ENCODE results near the gene WNT7B.

The WNT7B gene

GRCh38 chr22:45881524-45881875, 95.5 kb downstream of the WNT7B start:
- Mint-ChIP-seq H3K9me3 (no peaks in the 10 kb centered on the region), H3K4me3 (no peak overlapping the region), H3K4me1 (no peaks in the 10 kb centered on the region), H3K36me3 (peaks cover under 1% of the 10 kb centered on the region), H3K27ac (no peak overlapping the region), H3K27me3 (peaks cover 28% of the 10 kb centered on the region)
- ATAC-seq (ENCODE audit: low read depth) = no peak
- no peak for DNase-seq (ENCODE audit: low spot score in 2 of 2)

DNA sequence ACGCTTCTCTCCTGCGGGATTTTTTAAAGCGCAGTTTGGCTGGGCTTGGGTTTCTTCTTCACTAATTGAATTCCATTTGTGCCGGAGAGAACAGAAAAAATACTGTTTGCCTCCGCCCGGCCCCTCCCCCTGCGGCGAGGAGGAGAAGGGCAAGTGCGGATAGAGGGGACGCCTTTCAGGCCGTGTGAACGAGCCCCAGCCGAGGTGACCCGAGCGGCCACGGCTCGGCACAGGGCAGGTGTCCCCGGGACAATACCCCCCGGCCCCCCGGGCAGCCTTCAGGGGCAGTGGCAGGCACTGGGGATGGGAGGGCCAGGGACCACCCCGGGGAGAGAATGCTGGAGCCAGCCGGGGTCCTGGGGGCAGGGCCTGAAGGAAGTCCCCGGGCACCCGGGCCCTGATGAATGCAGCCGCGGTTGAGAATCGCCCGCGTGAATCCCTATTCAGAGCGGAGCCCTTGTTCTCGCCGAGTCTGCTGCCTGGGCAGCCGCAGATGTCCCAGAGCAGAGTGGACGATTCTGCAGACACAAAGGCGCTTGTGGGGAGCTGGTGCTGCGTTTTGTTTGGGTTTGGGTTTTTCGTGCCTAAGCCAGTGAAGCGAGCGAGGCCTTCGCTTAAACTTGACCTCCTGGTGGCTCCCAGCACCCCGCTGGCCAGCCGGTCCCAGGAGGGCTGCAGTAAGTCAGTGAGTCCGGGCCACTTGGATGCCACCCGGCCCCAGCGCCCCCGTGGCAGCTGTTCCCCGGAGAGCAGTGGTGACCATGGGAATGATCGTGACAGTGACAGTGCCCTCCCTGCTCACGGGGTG, 96.0 kb downstream of the WNT7B start:
- no peaks in the 10 kb centered on the region for H3K4me1 Mint-ChIP-seq
- ATAC-seq (ENCODE audit: low read depth) (no peak), DNase-seq (ENCODE audit: low spot score in 2 of 2) (no peak)
- H3K36me3 Mint-ChIP-seq = no peaks in the 10 kb centered on the region
- H3K9me3 Mint-ChIP-seq = no peaks in the 10 kb centered on the region
- H3K4me3 Mint-ChIP-seq = no peak overlapping the region
- no peak overlapping the region for H3K27ac Mint-ChIP-seq
- peaks cover 25% of the 10 kb centered on the region for H3K27me3 Mint-ChIP-seq

GRCh38 chr22:45880091-45880715, 96.8 kb downstream of the WNT7B start:
- Mint-ChIP-seq H3K4me1 (no peaks in the 10 kb centered on the region), H3K27ac (no peak overlapping the region), H3K9me3 (no peaks in the 10 kb centered on the region), H3K27me3 (peaks cover 23% of the 10 kb centered on the region), H3K36me3 (no peaks in the 10 kb centered on the region), H3K4me3 (no peak overlapping the region)
- no peak for DNase-seq (ENCODE audit: low spot score in 2 of 2)
- ATAC-seq (ENCODE audit: low read depth) = no peak

- DNase-seq (ENCODE audit: low spot score in 2 of 2) (no peak), ATAC-seq (ENCODE audit: low read depth) (no peak)
- Mint-ChIP-seq H3K9me3 (peaks cover 2% of the 10 kb centered on the region), H3K36me3 (no peaks in the 10 kb centered on the region), H3K4me1 (no peaks in the 10 kb centered on the region), H3K27me3 (peaks cover 23% of the 10 kb centered on the region), H3K27ac (no peak overlapping the region), H3K4me3 (no peak overlapping the region)
Measured at GRCh38 chr22:45879552-45879949, 97.4 kb downstream of the WNT7B start.

GRCh38 chr22:45878901-45879551, 97.9 kb downstream of the WNT7B start:
- DNase-seq (ENCODE audit: low spot score in 2 of 2) (no peak), ATAC-seq (ENCODE audit: low read depth) (no peak)
- peaks cover 23% of the 10 kb centered on the region for H3K27me3 Mint-ChIP-seq
- H3K36me3 Mint-ChIP-seq = no peaks in the 10 kb centered on the region
- H3K9me3 Mint-ChIP-seq = peaks cover 3% of the 10 kb centered on the region
- H3K4me3 Mint-ChIP-seq = no peak overlapping the region
- H3K4me1 Mint-ChIP-seq = no peaks in the 10 kb centered on the region
- H3K27ac Mint-ChIP-seq = no peak overlapping the region

GRCh38 chr22:45878051-45878781, 98.7 kb downstream of the WNT7B start:
- H3K27me3 Mint-ChIP-seq = peaks cover 19% of the 10 kb centered on the region
- peaks cover 6% of the 10 kb centered on the region for H3K9me3 Mint-ChIP-seq
- no peak for ATAC-seq (ENCODE audit: low read depth)

GRCh38 chr22:45877651-45878050, 99.3 kb downstream of the WNT7B start:
- H3K36me3 Mint-ChIP-seq = peaks cover 1% of the 10 kb centered on the region
- H3K27me3 Mint-ChIP-seq = peaks cover 19% of the 10 kb centered on the region
- no peaks in the 10 kb centered on the region for H3K4me1 Mint-ChIP-seq
- no peak overlapping the region for H3K4me3 Mint-ChIP-seq
- DNase-seq (ENCODE audit: low spot score in 2 of 2) (no peak), ATAC-seq (ENCODE audit: low read depth) (no peak)
- no peak overlapping the region for H3K27ac Mint-ChIP-seq
- peaks cover 10% of the 10 kb centered on the region for H3K9me3 Mint-ChIP-seq

More at GRCh38 chr22:45878051-45878781, 98.7 kb downstream of the WNT7B start:
- no peaks in the 10 kb centered on the region for H3K36me3 Mint-ChIP-seq
- H3K4me3 Mint-ChIP-seq = no peak overlapping the region
- no peak overlapping the region for H3K27ac Mint-ChIP-seq
- no peak for DNase-seq (ENCODE audit: low spot score in 2 of 2)
- H3K4me1 Mint-ChIP-seq = no peaks in the 10 kb centered on the region

DNA sequence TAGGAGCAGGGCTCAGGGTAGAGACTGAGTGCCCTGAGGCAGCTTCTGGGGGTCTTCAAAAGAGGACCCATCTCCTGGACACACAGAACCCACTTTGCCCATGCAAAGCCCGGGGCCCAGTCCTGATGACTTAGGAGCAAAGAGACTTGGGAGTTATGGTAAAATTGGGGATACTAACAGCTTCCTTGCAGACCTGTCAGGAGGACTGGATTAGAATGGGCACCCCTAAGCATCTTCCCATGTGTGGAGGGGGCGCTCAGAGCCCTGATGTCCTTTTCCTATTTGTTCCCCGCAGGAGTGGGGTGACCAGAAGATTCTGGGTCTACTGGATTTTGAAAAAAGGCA, 100.0 kb downstream of the WNT7B start:
- H3K36me3 Mint-ChIP-seq = peaks cover 2% of the 10 kb centered on the region
- H3K27ac Mint-ChIP-seq = no peak overlapping the region
- no peaks in the 10 kb centered on the region for H3K4me1 Mint-ChIP-seq
- peaks cover 19% of the 10 kb centered on the region for H3K27me3 Mint-ChIP-seq
- ATAC-seq (ENCODE audit: low read depth) (no peak), DNase-seq (ENCODE audit: low spot score in 2 of 2) (no peak)
- peaks cover 11% of the 10 kb centered on the region for H3K9me3 Mint-ChIP-seq
- no peak overlapping the region for H3K4me3 Mint-ChIP-seq

DNA sequence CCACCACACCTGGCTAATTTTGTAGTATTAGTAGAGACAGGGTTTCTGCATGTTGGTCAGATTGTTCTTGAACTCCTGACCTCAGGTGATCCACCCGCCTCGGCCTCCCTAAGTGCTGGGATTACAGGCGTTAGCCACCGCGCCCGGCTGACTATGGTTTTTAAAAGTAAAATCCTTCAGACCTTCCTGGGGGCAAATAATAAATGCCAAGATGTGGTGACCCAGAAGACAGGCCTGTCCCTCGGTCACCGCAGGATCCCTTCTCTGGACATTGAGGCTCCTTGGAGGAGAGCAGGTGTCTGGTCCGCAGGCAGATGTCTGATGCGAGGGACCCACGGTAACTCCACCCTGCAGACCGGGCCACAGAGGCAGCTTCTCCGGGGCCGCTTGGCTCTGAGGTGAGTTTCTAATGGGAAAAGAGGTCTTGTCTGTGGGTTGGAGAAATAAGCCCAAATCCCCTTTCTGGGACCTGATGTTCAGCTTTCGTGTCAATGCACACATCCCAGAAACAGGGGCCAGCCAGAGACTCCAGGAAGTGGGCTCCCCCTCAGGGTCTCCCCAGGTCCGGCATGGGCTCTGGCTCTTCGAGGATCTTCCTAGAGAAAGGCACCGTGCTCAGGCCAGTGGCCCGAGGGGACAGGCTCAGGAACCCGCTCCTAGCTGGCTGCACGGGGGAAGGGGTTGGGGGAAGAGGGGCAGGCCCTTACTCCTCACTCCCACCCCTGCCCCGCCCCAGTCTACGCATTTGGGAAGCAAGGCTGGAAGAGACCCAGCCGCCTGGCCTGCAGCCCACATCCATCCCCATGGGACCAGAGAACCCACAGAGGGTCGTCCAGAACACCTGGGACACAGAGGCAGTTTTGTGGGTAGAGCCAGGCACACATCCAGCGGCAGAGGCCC, 100.6 kb downstream of the WNT7B start:
- no peak overlapping the region for H3K27ac Mint-ChIP-seq
- peaks cover 11% of the 10 kb centered on the region for H3K9me3 Mint-ChIP-seq
- H3K36me3 Mint-ChIP-seq = peaks cover 2% of the 10 kb centered on the region
- peaks cover 19% of the 10 kb centered on the region for H3K27me3 Mint-ChIP-seq
- ATAC-seq (ENCODE audit: low read depth) = no peak
- no peaks in the 10 kb centered on the region for H3K4me1 Mint-ChIP-seq
- H3K4me3 Mint-ChIP-seq = no peak overlapping the region
- no peak for DNase-seq (ENCODE audit: low spot score in 2 of 2)

GRCh38 chr22:45872659-45873263, 104.2 kb downstream of the WNT7B start:
- Mint-ChIP-seq H3K9me3 (peaks cover 12% of the 10 kb centered on the region), H3K27ac (no peak overlapping the region), H3K4me3 (no peak overlapping the region), H3K27me3 (peaks cover 15% of the 10 kb centered on the region), H3K4me1 (no peaks in the 10 kb centered on the region), H3K36me3 (peaks cover 6% of the 10 kb centered on the region)
- DNase-seq (ENCODE audit: low spot score in 2 of 2) (no peak), ATAC-seq (ENCODE audit: low read depth) (no peak)

DNA sequence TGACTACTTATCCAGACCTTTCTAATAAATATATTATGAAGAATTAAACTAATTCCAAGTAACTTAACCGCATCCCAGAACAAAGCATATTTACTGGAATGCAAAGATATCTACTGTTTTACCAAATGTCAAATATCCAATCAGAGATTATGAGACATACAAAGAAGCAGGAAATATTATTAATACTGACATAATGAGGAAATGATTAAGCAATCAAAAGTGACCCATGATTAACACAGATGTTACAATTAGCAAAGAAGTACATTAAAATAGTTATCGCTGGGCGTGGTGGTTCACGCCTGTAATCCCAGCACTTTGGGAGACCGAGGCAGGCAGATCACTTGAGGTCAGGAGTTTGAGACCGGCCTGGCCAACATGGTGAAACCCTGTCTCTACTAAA, 105.2 kb downstream of the WNT7B start:
- H3K9me3 Mint-ChIP-seq = peaks cover 12% of the 10 kb centered on the region
- no peak overlapping the region for H3K27ac Mint-ChIP-seq
- DNase-seq (ENCODE audit: low spot score in 2 of 2) (no peak), ATAC-seq (ENCODE audit: low read depth) (no peak)
- no peaks in the 10 kb centered on the region for H3K4me1 Mint-ChIP-seq
- H3K27me3 Mint-ChIP-seq = peaks cover 15% of the 10 kb centered on the region
- H3K36me3 Mint-ChIP-seq = peaks cover 6% of the 10 kb centered on the region
- H3K4me3 Mint-ChIP-seq = no peak overlapping the region
